Thyroid gland (tissue), 4 donors: ENCODE results near the gene KRTAP12-4.

Experiments
- POLR2A ChIP-seq, 2 donors: fragments of 450-650 bp; IDR thresholded peaks; one replicate each; pipeline ENCODE4 v1.6.1; 2017; ENCODE audit warnings: antibody characterized with exemption in 2 of 2, mild to moderate bottlenecking in 2 of 2, moderate library complexity in 1 of 2
- TF ChIP-seq, protein P1 (sequence below), 6 experiments: fragments of 200-600 bp in 3 of 6; fragments of 450-650 bp in 3 of 6; sonication (generic) in 3 of 6; IDR thresholded peaks; one replicate each; pipeline ENCODE4 v1.5.1; 2016 to 2019; ENCODE audit warnings: antibody characterized with exemption in 6 of 6, mild to moderate bottlenecking in 2 of 6, inconsistent platforms in 1 of 6, moderate library complexity in 1 of 6

DNA sequence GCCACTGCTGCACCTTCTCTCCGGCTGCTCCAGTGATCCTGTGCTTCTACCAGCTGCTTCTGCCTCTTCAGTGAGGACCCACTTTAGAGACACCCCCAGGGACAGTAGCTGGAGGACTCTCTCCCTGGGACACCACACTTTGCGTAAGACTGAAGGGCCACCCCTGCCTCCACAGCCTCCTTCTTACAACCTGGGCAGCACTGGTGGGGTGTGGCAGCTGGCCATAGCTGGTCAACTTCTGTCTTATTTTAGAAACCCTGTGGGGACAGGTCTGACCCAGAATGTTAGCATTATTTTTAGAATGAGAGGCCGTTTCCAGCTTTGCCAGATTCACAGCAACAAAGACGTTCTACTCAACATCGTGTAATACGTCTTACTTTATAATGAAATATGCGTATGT, 28.7 kb downstream of the KRTAP12-4 start:
- TF ChIP-seq, protein P1, sequence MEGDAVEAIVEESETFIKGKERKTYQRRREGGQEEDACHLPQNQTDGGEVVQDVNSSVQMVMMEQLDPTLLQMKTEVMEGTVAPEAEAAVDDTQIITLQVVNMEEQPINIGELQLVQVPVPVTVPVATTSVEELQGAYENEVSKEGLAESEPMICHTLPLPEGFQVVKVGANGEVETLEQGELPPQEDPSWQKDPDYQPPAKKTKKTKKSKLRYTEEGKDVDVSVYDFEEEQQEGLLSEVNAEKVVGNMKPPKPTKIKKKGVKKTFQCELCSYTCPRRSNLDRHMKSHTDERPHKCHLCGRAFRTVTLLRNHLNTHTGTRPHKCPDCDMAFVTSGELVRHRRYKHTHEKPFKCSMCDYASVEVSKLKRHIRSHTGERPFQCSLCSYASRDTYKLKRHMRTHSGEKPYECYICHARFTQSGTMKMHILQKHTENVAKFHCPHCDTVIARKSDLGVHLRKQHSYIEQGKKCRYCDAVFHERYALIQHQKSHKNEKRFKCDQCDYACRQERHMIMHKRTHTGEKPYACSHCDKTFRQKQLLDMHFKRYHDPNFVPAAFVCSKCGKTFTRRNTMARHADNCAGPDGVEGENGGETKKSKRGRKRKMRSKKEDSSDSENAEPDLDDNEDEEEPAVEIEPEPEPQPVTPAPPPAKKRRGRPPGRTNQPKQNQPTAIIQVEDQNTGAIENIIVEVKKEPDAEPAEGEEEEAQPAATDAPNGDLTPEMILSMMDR (IDR thresholded peaks at IDR 0.05) = no peak
- no peak for TF ChIP-seq POLR2A (IDR thresholded peaks at IDR 0.05)
